ENCODE data around the gene AZI2. TPM values are rescaled to one million over a fixed set of nuclear protein-coding genes. Genes with fewer than 3 reads are reported as not detected.

Gene AZI2
- total and polyA plus RNA-seq, 9 of the 15 experiments (the other 6 are each of a cell fraction or from before 2014, with no cell fraction given): 28.5 to 96.3 (median 70.2) TPM

DNA sequence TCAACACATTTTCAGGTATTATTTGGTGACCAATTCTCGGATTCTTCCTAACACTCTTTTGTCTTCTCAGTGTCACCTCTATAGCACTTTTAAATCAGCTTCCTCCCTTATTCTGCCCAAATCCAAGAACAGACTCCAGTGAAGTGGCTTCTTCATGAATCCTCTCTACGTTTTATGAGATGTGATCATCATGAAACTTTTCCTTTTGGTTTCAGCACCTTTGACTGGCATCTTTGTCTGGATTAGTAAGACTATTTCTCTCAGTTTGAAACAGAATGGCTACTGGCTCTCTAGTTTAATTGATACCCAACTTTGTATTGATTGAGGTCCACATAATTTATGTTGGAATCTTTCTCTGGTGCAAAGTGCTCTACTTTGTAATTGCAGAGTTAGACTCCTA, 61.6 kb downstream of the AZI2 start:
- FAIRE-seq: no peak
- in situ Hi-C loops (cut with MboI) (no loop called here), intact Hi-C loops (cut with micrococcal nuclease) (no loop called here)

GRCh38 chr3:28286595-28286994, 62.0 kb downstream of the AZI2 start:
- Histone ChIP-seq H3K4me1 (replicated peaks in 1 of 2; ENCODE audit: control insufficient read depth in 2 of 2, insufficient read depth in 2 of 2, low read length in 2 of 2) (no peaks in the 10 kb centered on the region), H3K9me3 (replicated peaks; ENCODE audit: control insufficient read depth, insufficient read depth, low read depth, low read length) (no peaks in the 10 kb centered on the region), H3K9me1 (ENCODE audit: control insufficient read depth, insufficient read depth, low read length) (no peaks in the 10 kb centered on the region), H3K36me3 (ENCODE audit: control insufficient read depth, insufficient read depth, low read length) (peaks cover 16% of the 10 kb centered on the region; the same call in 2 of the 3 replicates), H3K27ac (ENCODE audit: extremely low read depth, low read depth, low read length) (no peak overlapping the region), H4K20me1 (replicated peaks; ENCODE audit: control insufficient read depth, insufficient read depth, low read length) (no peaks in the 10 kb centered on the region), H3K9ac (ENCODE audit: insufficient read depth in 1 of 2, low read depth in 2 of 2, low read length in 2 of 2) (no peak overlapping the region), H3K4me3 (no peak overlapping the region), H3K79me2 (ENCODE audit: control insufficient read depth, insufficient read depth, low read length) (peaks cover 3% of the 10 kb centered on the region; the same call in 2 of the 3 replicates), H2AFZ (ENCODE audit: low read depth, low read length) (no peak overlapping the region), H3K4me2 (ENCODE audit: insufficient read depth, low read length) (no peak overlapping the region), H3K27me3 (ENCODE audit: control insufficient read depth in 2 of 2, insufficient read depth in 2 of 2, low read length in 2 of 2) (no peaks in the 10 kb centered on the region)
- ATAC-seq (peak; percentile 95), DNase-seq (ENCODE audit: extremely low read depth in 1 of 4, low spot score in 3 of 4) (peak; percentile 22 to 37 (median 33)), FAIRE-seq (peak; percentile 26)
- in situ Hi-C loops (cut with MboI): no loop called here
- ChIA-PET POLR2A (no interaction called here), CTCF (ENCODE audit: low intra/inter-chr PET ratio) (no interaction called here)
- BruUV-seq (replicated peaks): no TSS peak
- intact Hi-C loops (cut with micrococcal nuclease): no loop called here
- no peak for TF ChIP-seq DACH1 (IDR thresholded peaks at IDR 0.05; ENCODE audit: partially characterized antibody)
- no peak for TF ChIP-seq ZNF140 (CRISPR knock-in tag; IDR thresholded peaks at IDR 0.05)
- no peak for TF ChIP-seq NFYB (IDR thresholded peaks at IDR 0.05; ENCODE audit: extremely low read depth, insufficient read length)
- TF ChIP-seq CHCHD3 (CRISPR knock-in tag; IDR thresholded peaks at IDR 0.05): no peak
- no peak for TF ChIP-seq CBX5 (IDR thresholded peaks at IDR 0.05; ENCODE audit: borderline replicate concordance, low read depth)
- no peak for TF ChIP-seq PML (IDR thresholded peaks at IDR 0.05; ENCODE audit: low read length)
- TF ChIP-seq SRF (CRISPR knock-in tag; IDR thresholded peaks at IDR 0.05): no peak
- TF ChIP-seq SREBF1 (IDR thresholded peaks at IDR 0.05; ENCODE audit: borderline replicate concordance, low read depth, low read length): no peak
- TF ChIP-seq, protein P1, sequence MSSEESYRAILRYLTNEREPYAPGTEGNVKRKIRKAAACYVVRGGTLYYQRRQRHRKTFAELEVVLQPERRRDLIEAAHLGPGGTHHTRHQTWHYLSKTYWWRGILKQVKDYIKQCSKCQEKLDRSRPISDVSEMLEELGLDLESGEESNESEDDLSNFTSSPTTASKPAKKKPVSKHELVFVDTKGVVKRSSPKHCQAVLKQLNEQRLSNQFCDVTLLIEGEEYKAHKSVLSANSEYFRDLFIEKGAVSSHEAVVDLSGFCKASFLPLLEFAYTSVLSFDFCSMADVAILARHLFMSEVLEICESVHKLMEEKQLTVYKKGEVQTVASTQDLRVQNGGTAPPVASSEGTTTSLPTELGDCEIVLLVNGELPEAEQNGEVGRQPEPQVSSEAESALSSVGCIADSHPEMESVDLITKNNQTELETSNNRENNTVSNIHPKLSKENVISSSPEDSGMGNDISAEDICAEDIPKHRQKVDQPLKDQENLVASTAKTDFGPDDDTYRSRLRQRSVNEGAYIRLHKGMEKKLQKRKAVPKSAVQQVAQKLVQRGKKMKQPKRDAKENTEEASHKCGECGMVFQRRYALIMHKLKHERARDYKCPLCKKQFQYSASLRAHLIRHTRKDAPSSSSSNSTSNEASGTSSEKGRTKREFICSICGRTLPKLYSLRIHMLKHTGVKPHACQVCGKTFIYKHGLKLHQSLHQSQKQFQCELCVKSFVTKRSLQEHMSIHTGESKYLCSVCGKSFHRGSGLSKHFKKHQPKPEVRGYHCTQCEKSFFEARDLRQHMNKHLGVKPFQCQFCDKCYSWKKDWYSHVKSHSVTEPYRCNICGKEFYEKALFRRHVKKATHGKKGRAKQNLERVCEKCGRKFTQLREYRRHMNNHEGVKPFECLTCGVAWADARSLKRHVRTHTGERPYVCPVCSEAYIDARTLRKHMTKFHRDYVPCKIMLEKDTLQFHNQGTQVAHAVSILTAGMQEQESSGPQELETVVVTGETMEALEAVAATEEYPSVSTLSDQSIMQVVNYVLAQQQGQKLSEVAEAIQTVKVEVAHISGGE (CRISPR knock-in tag; IDR thresholded peaks at IDR 0.05): no peak
- no peak for TF ChIP-seq NFATC3 (IDR thresholded peaks at IDR 0.05)

More for the DNA sequence above, 61.6 kb downstream of the AZI2 start:
- Histone ChIP-seq H4K20me1 (replicated peaks; ENCODE audit: control insufficient read depth, insufficient read depth, low read length) (no peaks in the 10 kb centered on the region), H3K27me3 (ENCODE audit: control insufficient read depth in 2 of 2, insufficient read depth in 2 of 2, low read length in 2 of 2) (no peaks in the 10 kb centered on the region), H3K36me3 (ENCODE audit: control insufficient read depth, insufficient read depth, low read length) (peaks cover 16% of the 10 kb centered on the region; the same call in 2 of the 3 replicates), H3K9me1 (ENCODE audit: control insufficient read depth, insufficient read depth, low read length) (no peaks in the 10 kb centered on the region), H3K79me2 (ENCODE audit: control insufficient read depth, insufficient read depth, low read length) (peaks cover 3% of the 10 kb centered on the region; the same call in 2 of the 3 replicates), H3K9ac (ENCODE audit: insufficient read depth in 1 of 2, low read depth in 2 of 2, low read length in 2 of 2) (no peak overlapping the region), H3K4me1 (replicated peaks in 1 of 2; ENCODE audit: control insufficient read depth in 2 of 2, insufficient read depth in 2 of 2, low read length in 2 of 2) (no peaks in the 10 kb centered on the region), H3K9me3 (replicated peaks; ENCODE audit: control insufficient read depth, insufficient read depth, low read depth, low read length) (no peaks in the 10 kb centered on the region), H3K4me2 (ENCODE audit: insufficient read depth, low read length) (no peak overlapping the region), H2AFZ (ENCODE audit: low read depth, low read length) (no peak overlapping the region), H3K4me3 (no peak overlapping the region), H3K27ac (ENCODE audit: extremely low read depth, low read depth, low read length) (no peak overlapping the region)
- no peak for DNase-seq (ENCODE audit: extremely low read depth in 1 of 4, low spot score in 3 of 4)
- ATAC-seq: no peak
- CTCF ChIA-PET (ENCODE audit: low intra/inter-chr PET ratio): no interaction called here
- TF ChIP-seq TEAD4 (IDR thresholded peaks at IDR 0.05; ENCODE audit: low read length): no peak
- TF ChIP-seq TEAD4 (CRISPR knock-in tag; IDR thresholded peaks at IDR 0.05; ENCODE audit: borderline replicate concordance): no peak
- no peak for TF ChIP-seq JUN (IDR thresholded peaks at IDR 0.05; ENCODE audit: borderline replicate concordance, low read depth, low read length)
- TF ChIP-seq JUN (CRISPR knock-in tag; IDR thresholded peaks at IDR 0.05; ENCODE audit: borderline replicate concordance): no peak
- BruUV-seq (replicated peaks): no TSS peak
- WGBS (ENCODE audit: insufficient coverage, low coverage, missing lambda C conversion rate): 71% methylated on average over 2 of the region's 2 CpGs
- POLR2A ChIA-PET: interaction anchor here (1.3 kb wide), 1 partner anchor 8 kb away, joined by 4 read pairs; no protein-coding TSS in a partner anchor

Measured in K562 (cell line).